ENCODE data around the gene FEM1A. TPM values are rescaled to one million over a fixed set of nuclear protein-coding genes. Genes with fewer than 3 reads are reported as not detected.
"Not testable (repeated sequence)": the region's sequence is repeated elsewhere in the genome, so short reads cannot be mapped to it uniquely, and the experiment has no call there.

Gene FEM1A
- total and polyA plus RNA-seq, 2 donors (not counting 3 experiments of a cell fraction or from before 2014, with no cell fraction given), result 5.1 to 11.4 TPM

DNA sequence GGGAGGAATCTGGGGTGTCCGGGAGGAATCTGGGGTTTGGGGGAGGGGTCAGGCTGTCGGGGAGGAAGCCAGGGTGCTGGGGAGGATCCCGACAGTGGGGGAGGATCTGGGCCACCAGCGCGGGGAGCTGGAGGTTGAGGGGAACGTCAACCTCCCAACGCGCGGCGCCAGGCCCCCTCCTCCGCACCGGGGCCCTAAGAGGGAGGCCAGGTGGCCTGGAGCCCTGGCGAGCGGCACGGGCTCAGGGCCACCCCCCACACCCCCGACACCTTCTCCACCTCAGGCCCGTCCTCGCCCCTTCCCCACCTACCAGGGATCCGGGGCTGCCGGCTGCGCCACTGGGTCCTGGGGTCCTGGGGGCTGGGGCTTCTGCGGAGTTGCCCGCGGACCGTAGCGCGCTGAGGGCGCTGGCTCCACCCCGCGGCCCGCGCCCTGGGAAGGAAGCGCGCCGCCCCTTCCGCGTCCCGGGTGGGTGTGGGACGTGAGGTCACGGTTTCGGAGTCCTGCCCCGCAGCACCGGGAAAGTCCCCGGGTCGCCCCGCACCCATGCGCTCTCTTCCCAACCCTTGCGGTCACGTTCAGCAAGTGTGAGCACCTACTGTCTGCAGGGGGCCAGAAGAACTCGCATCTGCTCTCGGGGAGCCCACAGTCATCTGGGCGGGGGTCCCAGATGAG lies 39.9 kb downstream of the FEM1A start, which contains the start of gene TICAM1:
TICAM1 (minus strand) TSS at position 409 of the 675 bp plus-strand sequence. CDS start 13,335 bp downstream, outside the sequence.
- POLR2A ChIA-PET, result interaction anchor here (0.7 kb wide), 1 partner anchor 95 kb away, joined by 7 read pairs; no protein-coding TSS in a partner anchor
- no peaks in the 10 kb centered on the region for H3K9me3 ChIP-seq (replicated peaks; ENCODE audit: control insufficient read depth, insufficient read depth, low read length)
- dilution Hi-C loops (cut with MboI; ENCODE audit: extremely low pct_ligation_motif_present, low sequenced_read_pairs), result no loop called here
- intact Hi-C loops (cut with micrococcal nuclease), result loop anchor here (1.0 kb wide), 2 partner anchors 16 to 20 kb away; no protein-coding TSS in a partner anchor
- CTCF ChIA-PET, result interaction anchor here (0.9 to 7.5 kb wide), 6 partner anchors 9 to 36 kb away, joined by 3 to 47 read pairs (median 6); partner anchors contain the start of gene PLIN3
- peak within 1 kb of the TSS; percentile 90 for H3K27ac ChIP-seq (ENCODE audit: insufficient read depth, low read depth, low read length)
- H4K20me1 ChIP-seq (replicated peaks; ENCODE audit: control insufficient read depth, extremely low read depth, insufficient read depth, low read length), result no peaks in the 10 kb centered on the region
- H3K79me2 ChIP-seq (ENCODE audit: control insufficient read depth, insufficient read depth, low read length), result peaks cover 35% of the 10 kb centered on the region
- peak within 1 kb of the TSS; percentile 92 for H3K9ac ChIP-seq (replicated peaks; ENCODE audit: extremely low read depth, insufficient read depth, low read length)
- H3K4me1 ChIP-seq (ENCODE audit: control insufficient read depth, extremely low read depth, insufficient read depth, low read length), result peaks cover 8% of the 10 kb centered on the region
- DNase-seq (ENCODE audit: low read depth, low spot score) (peak; percentile 66), FAIRE-seq (peak; percentile 59)
- peak; percentile 69 for TF ChIP-seq POLR2AphosphoS5 (IDR thresholded peaks at IDR 0.05; ENCODE audit: insufficient read depth, low read depth, low read length)
- TF ChIP-seq JUN (IDR thresholded peaks at IDR 0.05; ENCODE audit: borderline replicate concordance, insufficient read depth, insufficient read length, low read depth), result no peak
- TF ChIP-seq, protein P1, sequence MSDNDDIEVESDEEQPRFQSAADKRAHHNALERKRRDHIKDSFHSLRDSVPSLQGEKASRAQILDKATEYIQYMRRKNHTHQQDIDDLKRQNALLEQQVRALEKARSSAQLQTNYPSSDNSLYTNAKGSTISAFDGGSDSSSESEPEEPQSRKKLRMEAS (IDR thresholded peaks at IDR 0.05; ENCODE audit: insufficient read depth, insufficient read length), result peak; percentile 15
- no peak for TF ChIP-seq GATA2 (IDR thresholded peaks at IDR 0.05; ENCODE audit: insufficient read depth, insufficient read length, low read depth, low read length)
- TF ChIP-seq EZH2 (IDR thresholded peaks at IDR 0.05; ENCODE audit: borderline replicate concordance, low read depth, low read length, severe bottlenecking), result no peak
- no peak for TF ChIP-seq FOS (IDR thresholded peaks at IDR 0.05; ENCODE audit: borderline replicate concordance, insufficient read depth, low read length)
- peak; percentile 83 for TF ChIP-seq POLR2A (IDR thresholded peaks at IDR 0.05; ENCODE audit: low read depth, low read length)
- TF ChIP-seq, protein P2, sequence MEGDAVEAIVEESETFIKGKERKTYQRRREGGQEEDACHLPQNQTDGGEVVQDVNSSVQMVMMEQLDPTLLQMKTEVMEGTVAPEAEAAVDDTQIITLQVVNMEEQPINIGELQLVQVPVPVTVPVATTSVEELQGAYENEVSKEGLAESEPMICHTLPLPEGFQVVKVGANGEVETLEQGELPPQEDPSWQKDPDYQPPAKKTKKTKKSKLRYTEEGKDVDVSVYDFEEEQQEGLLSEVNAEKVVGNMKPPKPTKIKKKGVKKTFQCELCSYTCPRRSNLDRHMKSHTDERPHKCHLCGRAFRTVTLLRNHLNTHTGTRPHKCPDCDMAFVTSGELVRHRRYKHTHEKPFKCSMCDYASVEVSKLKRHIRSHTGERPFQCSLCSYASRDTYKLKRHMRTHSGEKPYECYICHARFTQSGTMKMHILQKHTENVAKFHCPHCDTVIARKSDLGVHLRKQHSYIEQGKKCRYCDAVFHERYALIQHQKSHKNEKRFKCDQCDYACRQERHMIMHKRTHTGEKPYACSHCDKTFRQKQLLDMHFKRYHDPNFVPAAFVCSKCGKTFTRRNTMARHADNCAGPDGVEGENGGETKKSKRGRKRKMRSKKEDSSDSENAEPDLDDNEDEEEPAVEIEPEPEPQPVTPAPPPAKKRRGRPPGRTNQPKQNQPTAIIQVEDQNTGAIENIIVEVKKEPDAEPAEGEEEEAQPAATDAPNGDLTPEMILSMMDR (IDR thresholded peaks at IDR 0.05; ENCODE audit: extremely low read depth in 1 of 2, insufficient read depth in 1 of 2, low read depth in 1 of 2, low read length in 2 of 2), result no peak
- TF ChIP-seq MYC (IDR thresholded peaks at IDR 0.05; ENCODE audit: low read depth, low read length), result no peak
- no peaks in the 10 kb centered on the region for H3K9me1 ChIP-seq (replicated peaks; ENCODE audit: control insufficient read depth, extremely low read depth, insufficient read depth, low read length)
- no TSS peak for BruUV-seq (replicated peaks)
- H2AFZ ChIP-seq (ENCODE audit: low read depth, low read length), result peak within 1 kb of the TSS; percentile 100
- H3K27me3 ChIP-seq (ENCODE audit: control insufficient read depth in 2 of 2, insufficient read depth in 2 of 2, low read length in 2 of 2), result no peaks in the 10 kb centered on the region
- peak within 1 kb of the TSS; percentile 97 to 100 (median 98) for H3K4me3 ChIP-seq (replicated peaks in 1 of 3; ENCODE audit: insufficient read depth in 1 of 3, low read depth in 1 of 3, low read length in 3 of 3)
- H3K36me3 ChIP-seq (ENCODE audit: control insufficient read depth in 2 of 2, extremely low read depth in 1 of 2, insufficient read depth in 2 of 2, low read length in 2 of 2), result no peaks in the 10 kb centered on the region
- peak within 1 kb of the TSS; percentile 70 for H3K4me2 ChIP-seq (ENCODE audit: insufficient read depth, low read length)

DNA sequence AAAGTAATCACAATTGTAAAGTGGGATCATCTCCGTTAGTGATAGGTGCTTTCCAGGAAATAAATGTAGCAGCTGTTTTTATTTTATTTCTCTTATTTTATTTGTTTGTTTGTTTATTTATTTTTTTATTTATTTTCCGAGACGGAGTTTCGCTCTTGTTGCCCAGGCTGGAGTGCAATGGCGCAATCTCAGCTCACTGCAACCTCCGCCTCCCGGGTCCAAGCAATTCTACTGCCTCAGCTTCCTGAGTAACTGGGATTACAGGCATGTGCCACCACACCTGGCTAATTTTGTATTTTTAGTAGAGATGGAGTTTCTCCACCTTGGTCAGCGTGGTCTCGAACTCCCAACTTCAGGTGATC lies 40.4 kb downstream of the FEM1A start:
- H4K20me1 ChIP-seq (replicated peaks; ENCODE audit: control insufficient read depth, extremely low read depth, insufficient read depth, low read length); FAIRE-seq; dilution Hi-C loops (cut with MboI; ENCODE audit: extremely low pct_ligation_motif_present, low sequenced_read_pairs); H3K9me1 ChIP-seq (replicated peaks; ENCODE audit: control insufficient read depth, extremely low read depth, insufficient read depth, low read length); H3K27me3 ChIP-seq (ENCODE audit: control insufficient read depth in 2 of 2, insufficient read depth in 2 of 2, low read length in 2 of 2); H3K4me1 ChIP-seq (ENCODE audit: control insufficient read depth, extremely low read depth, insufficient read depth, low read length); H3K9me3 ChIP-seq (replicated peaks; ENCODE audit: control insufficient read depth, insufficient read depth, low read length); H3K36me3 ChIP-seq (ENCODE audit: control insufficient read depth in 2 of 2, extremely low read depth in 1 of 2, insufficient read depth in 2 of 2, low read length in 2 of 2); DNase-seq (ENCODE audit: low read depth, low spot score): not testable (repeated sequence)
- H3K27ac ChIP-seq (ENCODE audit: insufficient read depth, low read depth, low read length), result peak overlapping the region; percentile 90
- peak overlapping the region; percentile 100 for H2AFZ ChIP-seq (ENCODE audit: low read depth, low read length)
- peak overlapping the region; percentile 70 for H3K4me2 ChIP-seq (ENCODE audit: insufficient read depth, low read length)
- intact Hi-C loops (cut with micrococcal nuclease), result loop anchor here (1.0 kb wide), 2 partner anchors 17 to 21 kb away; no protein-coding TSS in a partner anchor
- POLR2A ChIA-PET, result interaction anchor here (0.7 kb wide), 1 partner anchor 94 kb away, joined by 7 read pairs; no protein-coding TSS in a partner anchor
- peak overlapping the region; percentile 92 for H3K9ac ChIP-seq (replicated peaks; ENCODE audit: extremely low read depth, insufficient read depth, low read length)
- BruUV-seq (replicated peaks), result TSS peak; percentile 94
- peak overlapping the region; percentile 97 to 100 (median 98) for H3K4me3 ChIP-seq (replicated peaks in 1 of 3; ENCODE audit: insufficient read depth in 1 of 3, low read depth in 1 of 3, low read length in 3 of 3)
- CTCF ChIA-PET, result interaction anchor here (1.0 to 7.5 kb wide), 3 partner anchors 9 to 22 kb away, joined by 5 to 47 read pairs (median 5); no protein-coding TSS in a partner anchor
- peaks cover 33% of the 10 kb centered on the region for H3K79me2 ChIP-seq (ENCODE audit: control insufficient read depth, insufficient read depth, low read length)

All from endothelial cell of umbilical vein (primary cell).